Muscle layer of colon (tissue), 2 donors: ENCODE data around the gene TRPM2.

Experiments used
- H3K27ac ChIP-seq: one replicate; pipeline ENCODE4 v1.7.0; 2013; ENCODE audit warnings: low read depth, mild to moderate bottlenecking, low read length, moderate library complexity
- H3K27me3 ChIP-seq, 2 donors: one replicate each; pipeline ENCODE4 v1.7.0; 2013; ENCODE audit warnings: low read length in 2 of 2, mild to moderate bottlenecking in 2 of 2; ENCODE audit not compliant: insufficient read depth in 2 of 2, control insufficient read depth in 1 of 2
- H3K36me3 ChIP-seq: one replicate; pipeline ENCODE4 v1.7.0; 2013; ENCODE audit warnings: mild to moderate bottlenecking, low read length; ENCODE audit not compliant: insufficient read depth
- H3K4me1 ChIP-seq: one replicate; pipeline ENCODE4 v1.7.0; 2013; ENCODE audit warnings: mild to moderate bottlenecking, low read length; ENCODE audit not compliant: insufficient read depth
- H3K4me3 ChIP-seq, 2 donors: one replicate each; pipeline ENCODE4 v1.7.0; 2013; ENCODE audit warnings: low read length in 2 of 2, low read depth in 1 of 2, mild to moderate bottlenecking in 1 of 2, moderate library complexity in 1 of 2
- H3K9ac ChIP-seq: one replicate; pipeline ENCODE4 v1.7.0; 2013; ENCODE audit warnings: low read length
- H3K9me3 ChIP-seq: one replicate; pipeline ENCODE4 v1.7.0; 2013; ENCODE audit warnings: mild to moderate bottlenecking, low read length
- donor health status: abdominal sarcoma.
- donor health status: Adenocarcinoma of cecum.

TRPM2 gene

GRCh38 chr21:44425895-44426662 lies 72.7 kb downstream of the TRPM2 start:
- Histone ChIP-seq H3K27me3 (peaks cover 0 to 4% of the 10 kb centered on the region in 2 donors), H3K27ac (no peak overlapping the region), H3K4me1 (no peaks in the 10 kb centered on the region), H3K36me3 (no peaks in the 10 kb centered on the region), H3K9me3 (no peaks in the 10 kb centered on the region), H3K4me3 (no peak overlapping the region), H3K9ac (no peak overlapping the region)

GRCh38 chr21:44426663-44427191 lies 73.3 kb downstream of the TRPM2 start:
- no peaks in the 10 kb centered on the region for H3K36me3 ChIP-seq
- H3K4me3 ChIP-seq, result no peak overlapping the region
- H3K4me1 ChIP-seq, result no peaks in the 10 kb centered on the region
- H3K27ac ChIP-seq, result no peak overlapping the region
- H3K9me3 ChIP-seq, result no peaks in the 10 kb centered on the region
- peaks cover 0 to 4% of the 10 kb centered on the region in 2 donors for H3K27me3 ChIP-seq
- H3K9ac ChIP-seq, result no peak overlapping the region

- Histone ChIP-seq H3K36me3 (no peaks in the 10 kb centered on the region), H3K4me3 (no peak overlapping the region), H3K4me1 (no peaks in the 10 kb centered on the region), H3K27ac (no peak overlapping the region), H3K9me3 (no peaks in the 10 kb centered on the region), H3K27me3 (peaks cover 0 to 4% of the 10 kb centered on the region in 2 donors), H3K9ac (no peak overlapping the region)
Measured at GRCh38 chr21:44427241-44428120, 74.1 kb downstream of the TRPM2 start.

GRCh38 chr21:44428281-44428960 lies 75.0 kb downstream of the TRPM2 start:
- Histone ChIP-seq H3K27ac (no peak overlapping the region), H3K4me3 (no peak overlapping the region), H3K9me3 (no peaks in the 10 kb centered on the region), H3K36me3 (no peaks in the 10 kb centered on the region), H3K4me1 (no peaks in the 10 kb centered on the region), H3K27me3 (peaks cover 0 to 4% of the 10 kb centered on the region in 2 donors), H3K9ac (no peak overlapping the region)

GRCh38 chr21:44429894-44430293 lies 76.5 kb downstream of the TRPM2 start:
- no peak overlapping the region for H3K27ac ChIP-seq
- no peaks in the 10 kb centered on the region for H3K9me3 ChIP-seq
- H3K36me3 ChIP-seq, result no peaks in the 10 kb centered on the region
- peaks cover 0 to 4% of the 10 kb centered on the region in 2 donors for H3K27me3 ChIP-seq
- H3K9ac ChIP-seq, result no peak overlapping the region
- no peak overlapping the region for H3K4me3 ChIP-seq
- H3K4me1 ChIP-seq, result no peaks in the 10 kb centered on the region

GRCh38 chr21:44431300-44431699 lies 77.9 kb downstream of the TRPM2 start:
- H3K4me1 ChIP-seq, result no peaks in the 10 kb centered on the region
- peaks cover 0 to 1% of the 10 kb centered on the region in 2 donors for H3K27me3 ChIP-seq
- no peaks in the 10 kb centered on the region for H3K9me3 ChIP-seq
- no peak overlapping the region for H3K9ac ChIP-seq
- H3K27ac ChIP-seq, result no peak overlapping the region
- H3K36me3 ChIP-seq, result no peaks in the 10 kb centered on the region
- H3K4me3 ChIP-seq, result no peak overlapping the region

GRCh38 chr21:44432841-44433790 lies 79.7 kb downstream of the TRPM2 start:
- Histone ChIP-seq H3K36me3 (no peaks in the 10 kb centered on the region), H3K4me1 (peaks cover 15% of the 10 kb centered on the region), H3K9me3 (no peaks in the 10 kb centered on the region), H3K27me3 (no peaks in the 10 kb centered on the region), H3K27ac (no peak overlapping the region), H3K9ac (no peak overlapping the region), H3K4me3 (no peak overlapping the region)

GRCh38 chr21:44433791-44434567 lies 80.6 kb downstream of the TRPM2 start:
- H3K4me3 ChIP-seq, result no peak overlapping the region
- no peak overlapping the region for H3K9ac ChIP-seq
- H3K36me3 ChIP-seq, result no peaks in the 10 kb centered on the region
- no peaks in the 10 kb centered on the region for H3K9me3 ChIP-seq
- H3K4me1 ChIP-seq, result peaks cover 19% of the 10 kb centered on the region
- no peaks in the 10 kb centered on the region for H3K27me3 ChIP-seq
- no peak overlapping the region for H3K27ac ChIP-seq

GRCh38 chr21:44434568-44434925 lies 81.1 kb downstream of the TRPM2 start:
- no peaks in the 10 kb centered on the region for H3K36me3 ChIP-seq
- H3K9ac ChIP-seq, result no peak overlapping the region
- no peaks in the 10 kb centered on the region for H3K27me3 ChIP-seq
- no peak overlapping the region for H3K27ac ChIP-seq
- H3K4me1 ChIP-seq, result peaks cover 24% of the 10 kb centered on the region
- H3K9me3 ChIP-seq, result no peaks in the 10 kb centered on the region
- no peak overlapping the region for H3K4me3 ChIP-seq
